Nephron (organoid): ENCODE measurements around the gene SCT.

ENCODE experiments used
- H3K27ac Mint-ChIP-seq, 3 experiments: 2 replicates each; pipeline ENCODE4 v1.8.0; 2020; ENCODE audit warnings: mixed read lengths in 3 of 3, mild to moderate bottlenecking in 2 of 3, moderate library complexity in 1 of 3
- H3K27me3 Mint-ChIP-seq: 2 replicates; pipeline ENCODE4 v1.8.0; 2021; ENCODE audit warnings: low read depth, mild to moderate bottlenecking, moderate library complexity, mixed read lengths
- H3K36me3 Mint-ChIP-seq: 2 replicates; pipeline ENCODE4 v1.8.0; 2020; ENCODE audit warnings: low read depth, mixed read lengths
- H3K4me1 Mint-ChIP-seq: 2 replicates; pipeline ENCODE4 v1.8.0; 2020; ENCODE audit warnings: mixed read lengths
- H3K4me3 Mint-ChIP-seq, 3 experiments: 2 replicates each; pipeline ENCODE4 v1.8.0; 2020; ENCODE audit warnings: mild to moderate bottlenecking in 3 of 3, mixed read lengths in 3 of 3, moderate library complexity in 2 of 3
- H3K9me3 Mint-ChIP-seq: 2 replicates; pipeline ENCODE4 v1.8.0; 2020; ENCODE audit warnings: mixed read lengths
- TF ChIP-seq, protein P1 (sequence below), 3 experiments: fragments of 200-600 bp; sonication (generic); IDR thresholded peaks; one replicate each; pipeline ENCODE4 v1.5.0; 2021; ENCODE audit warnings: antibody characterized with exemption in 3 of 3; ENCODE audit not compliant: unreplicated experiment in 3 of 3

Gene SCT

DNA sequence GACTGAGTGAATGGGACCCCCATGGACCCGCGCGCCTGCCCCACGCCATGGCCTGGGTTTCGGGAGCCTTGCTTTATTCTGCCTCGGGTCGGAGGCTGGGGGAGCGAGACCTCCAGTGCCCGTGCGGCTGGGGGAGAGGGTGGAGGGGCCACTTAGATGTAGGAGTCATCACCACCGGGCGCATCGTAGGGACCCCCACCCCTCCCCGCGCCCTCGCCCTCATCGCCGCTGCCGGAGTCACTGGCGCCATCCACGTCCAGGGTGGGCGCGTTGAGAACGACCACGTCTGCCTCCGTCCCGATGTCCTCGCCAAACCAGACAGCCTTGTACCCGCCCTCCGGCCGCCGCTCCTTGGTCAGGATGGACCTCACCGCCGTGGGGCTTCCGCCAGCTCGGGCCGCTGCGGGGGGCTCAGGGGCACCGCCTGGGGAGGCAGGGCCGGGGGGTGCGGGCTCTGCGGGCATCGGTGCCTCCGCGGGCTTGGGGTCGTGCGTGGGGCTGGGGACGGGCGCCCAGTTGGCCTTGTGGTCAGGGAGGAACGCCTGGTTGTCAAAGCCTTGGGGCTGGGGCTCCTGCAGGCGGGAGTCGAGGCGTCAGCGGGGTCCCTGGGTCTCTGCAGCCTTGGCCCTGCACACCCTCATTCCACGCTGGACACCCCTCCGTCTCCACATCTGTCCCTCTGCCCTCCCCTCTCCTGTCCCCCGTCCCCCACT is 9.6 kb downstream of the SCT start:
- Mint-ChIP-seq H3K4me1 (peaks cover 7% of the 10 kb centered on the region), H3K4me3 (no peak overlapping the region), H3K27ac (no peak overlapping the region), H3K9me3 (no peaks in the 10 kb centered on the region), H3K36me3 (peaks cover 2% of the 10 kb centered on the region), H3K27me3 (no peaks in the 10 kb centered on the region)
- TF ChIP-seq, protein P1, sequence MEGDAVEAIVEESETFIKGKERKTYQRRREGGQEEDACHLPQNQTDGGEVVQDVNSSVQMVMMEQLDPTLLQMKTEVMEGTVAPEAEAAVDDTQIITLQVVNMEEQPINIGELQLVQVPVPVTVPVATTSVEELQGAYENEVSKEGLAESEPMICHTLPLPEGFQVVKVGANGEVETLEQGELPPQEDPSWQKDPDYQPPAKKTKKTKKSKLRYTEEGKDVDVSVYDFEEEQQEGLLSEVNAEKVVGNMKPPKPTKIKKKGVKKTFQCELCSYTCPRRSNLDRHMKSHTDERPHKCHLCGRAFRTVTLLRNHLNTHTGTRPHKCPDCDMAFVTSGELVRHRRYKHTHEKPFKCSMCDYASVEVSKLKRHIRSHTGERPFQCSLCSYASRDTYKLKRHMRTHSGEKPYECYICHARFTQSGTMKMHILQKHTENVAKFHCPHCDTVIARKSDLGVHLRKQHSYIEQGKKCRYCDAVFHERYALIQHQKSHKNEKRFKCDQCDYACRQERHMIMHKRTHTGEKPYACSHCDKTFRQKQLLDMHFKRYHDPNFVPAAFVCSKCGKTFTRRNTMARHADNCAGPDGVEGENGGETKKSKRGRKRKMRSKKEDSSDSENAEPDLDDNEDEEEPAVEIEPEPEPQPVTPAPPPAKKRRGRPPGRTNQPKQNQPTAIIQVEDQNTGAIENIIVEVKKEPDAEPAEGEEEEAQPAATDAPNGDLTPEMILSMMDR (IDR thresholded peaks at IDR 0.05; ENCODE audit: unreplicated experiment in 3 of 3) = no peak

GRCh38 chr11:616320-617198 is 10.4 kb downstream of the SCT start:
- no peaks in the 10 kb centered on the region for H3K9me3 Mint-ChIP-seq
- peaks cover 8% of the 10 kb centered on the region for H3K36me3 Mint-ChIP-seq
- H3K27ac Mint-ChIP-seq = no peak overlapping the region
- peaks cover 14% of the 10 kb centered on the region for H3K4me1 Mint-ChIP-seq
- no peaks in the 10 kb centered on the region for H3K27me3 Mint-ChIP-seq
- H3K4me3 Mint-ChIP-seq = peak overlapping the region in 2 of 3 experiments; percentile 82
- TF ChIP-seq, protein P1 (IDR thresholded peaks at IDR 0.05; ENCODE audit: unreplicated experiment in 3 of 3) = no peak

- H3K27ac Mint-ChIP-seq = peak within 1 kb of the TSS in 2 of 3 experiments; percentile 63 to 68
- peak within 1 kb of the TSS; percentile 82 to 83 (median 82) for H3K4me3 Mint-ChIP-seq
- H3K4me1 Mint-ChIP-seq = peaks cover 14% of the 10 kb centered on the region
- TF ChIP-seq, protein P1 (IDR thresholded peaks at IDR 0.05; ENCODE audit: unreplicated experiment in 3 of 3) = no peak
- H3K27me3 Mint-ChIP-seq = no peaks in the 10 kb centered on the region
- no peaks in the 10 kb centered on the region for H3K9me3 Mint-ChIP-seq
- peaks cover 11% of the 10 kb centered on the region for H3K36me3 Mint-ChIP-seq
Measured at GRCh38 chr11:615504-616319, 11.3 kb downstream of the SCT start, which contains the start of gene IRF7. Gene IRF7, minus strand, starts transcription at chr11:615950. Its CDS starts 586 bp downstream, at chr11:615364.

- TF ChIP-seq, protein P1 (IDR thresholded peaks at IDR 0.05; ENCODE audit: unreplicated experiment in 3 of 3) = no peak
- peak overlapping the region in 1 of 3 experiments; percentile 68 for H3K27ac Mint-ChIP-seq
- H3K36me3 Mint-ChIP-seq = peaks cover 14% of the 10 kb centered on the region
- H3K4me1 Mint-ChIP-seq = peaks cover 14% of the 10 kb centered on the region
- H3K4me3 Mint-ChIP-seq = peak overlapping the region; percentile 82 to 83 (median 82)
- no peaks in the 10 kb centered on the region for H3K27me3 Mint-ChIP-seq
- no peaks in the 10 kb centered on the region for H3K9me3 Mint-ChIP-seq
Measured at GRCh38 chr11:614623-615503, 12.1 kb downstream of the SCT start.

GRCh38 chr11:614021-614622 is 12.9 kb downstream of the SCT start:
- Mint-ChIP-seq H3K9me3 (no peaks in the 10 kb centered on the region), H3K4me1 (peaks cover 14% of the 10 kb centered on the region), H3K36me3 (peaks cover 14% of the 10 kb centered on the region), H3K27me3 (no peaks in the 10 kb centered on the region), H3K27ac (no peak overlapping the region), H3K4me3 (peak overlapping the region; percentile 68 to 77 (median 76))
- TF ChIP-seq, protein P1 (IDR thresholded peaks at IDR 0.05; ENCODE audit: unreplicated experiment in 3 of 3) = no peak
